UCSD-AML1 (cell line): ENCODE measurements around the gene CHIA.

Experiments
- DNase-seq: peaks from one replicate; lab custom pipeline; 2025; ENCODE audit not compliant: unreplicated experiment; lab: John Stamatoyannopoulos, UW

The CHIA gene

GRCh38 chr1:111290630-111291029 lies at the start of gene CHIA:
Gene CHIA, plus strand, starts transcription at chr1:111290851. Its CDS starts 19,617 bp downstream, at chr1:111310468.
- no peak for DNase-seq

GRCh38 chr1:111241797-111242196 lies 48.9 kb upstream of the CHIA start:
- DNase-seq: no peak

GRCh38 chr1:111242805-111243523 lies 47.7 kb upstream of the CHIA start:
- DNase-seq: no peak

GRCh38 chr1:111247125-111247838 lies 43.4 kb upstream of the CHIA start:
- DNase-seq: no peak

DNA sequence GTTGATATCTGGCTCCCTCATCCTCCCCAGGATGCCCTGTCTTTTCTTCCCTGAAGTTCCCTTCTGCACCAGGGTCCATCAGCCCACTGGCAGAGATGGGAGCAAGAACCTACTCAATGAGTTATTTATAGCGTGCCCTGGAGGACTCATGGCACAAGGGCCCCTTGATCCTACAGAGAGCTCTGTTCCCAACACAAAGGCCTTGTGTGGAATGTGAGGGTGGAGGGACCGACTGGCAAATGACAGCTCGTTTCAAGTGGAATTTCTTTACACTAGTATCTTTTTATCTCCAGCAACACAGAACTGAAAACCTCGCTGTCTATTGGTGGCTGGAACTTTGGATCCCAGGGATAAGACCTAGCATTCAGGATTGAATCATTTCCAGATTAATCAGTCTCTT lies 40.7 kb upstream of the CHIA start:
- no peak for DNase-seq

- DNase-seq: no peak
These were observed 39.1 kb upstream of the CHIA start for GRCh38 chr1:111251570-111251969.

- DNase-seq: no peak
These were observed 37.9 kb upstream of the CHIA start for GRCh38 chr1:111252786-111253185.

GRCh38 chr1:111253876-111254275 lies 36.8 kb upstream of the CHIA start:
- no peak for DNase-seq

DNA sequence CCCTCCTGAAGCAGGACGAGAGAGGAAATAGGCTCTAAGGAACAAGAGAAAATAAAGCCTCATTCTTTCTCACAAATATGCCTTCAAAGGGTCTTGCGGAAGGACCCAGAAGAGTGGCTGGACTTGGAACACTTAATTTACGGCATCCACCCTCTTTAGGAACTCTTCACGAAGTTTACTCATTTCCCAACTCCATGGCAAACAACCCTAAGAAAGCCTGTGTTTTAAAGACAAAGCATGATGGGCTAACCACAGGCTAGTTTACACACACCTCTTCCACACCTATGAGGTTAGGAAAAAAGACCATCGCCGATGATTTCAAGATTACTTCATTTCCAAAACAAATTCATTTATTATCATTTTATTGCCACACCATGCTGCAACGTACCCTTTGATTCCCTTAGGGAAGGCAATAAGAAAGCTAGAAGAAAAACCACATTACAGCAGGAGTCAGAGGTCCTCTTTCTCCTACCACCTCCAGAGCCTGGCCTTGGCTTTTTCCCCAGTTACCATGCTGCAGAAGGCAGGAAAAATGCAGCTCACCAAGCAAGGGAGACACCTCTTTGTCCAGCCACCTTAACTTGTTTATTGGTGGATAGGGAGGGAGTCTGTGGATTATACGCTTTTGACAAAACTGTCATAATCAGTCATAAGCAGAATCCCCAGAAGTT lies 33.5 kb upstream of the CHIA start:
- no peak for DNase-seq

DNA sequence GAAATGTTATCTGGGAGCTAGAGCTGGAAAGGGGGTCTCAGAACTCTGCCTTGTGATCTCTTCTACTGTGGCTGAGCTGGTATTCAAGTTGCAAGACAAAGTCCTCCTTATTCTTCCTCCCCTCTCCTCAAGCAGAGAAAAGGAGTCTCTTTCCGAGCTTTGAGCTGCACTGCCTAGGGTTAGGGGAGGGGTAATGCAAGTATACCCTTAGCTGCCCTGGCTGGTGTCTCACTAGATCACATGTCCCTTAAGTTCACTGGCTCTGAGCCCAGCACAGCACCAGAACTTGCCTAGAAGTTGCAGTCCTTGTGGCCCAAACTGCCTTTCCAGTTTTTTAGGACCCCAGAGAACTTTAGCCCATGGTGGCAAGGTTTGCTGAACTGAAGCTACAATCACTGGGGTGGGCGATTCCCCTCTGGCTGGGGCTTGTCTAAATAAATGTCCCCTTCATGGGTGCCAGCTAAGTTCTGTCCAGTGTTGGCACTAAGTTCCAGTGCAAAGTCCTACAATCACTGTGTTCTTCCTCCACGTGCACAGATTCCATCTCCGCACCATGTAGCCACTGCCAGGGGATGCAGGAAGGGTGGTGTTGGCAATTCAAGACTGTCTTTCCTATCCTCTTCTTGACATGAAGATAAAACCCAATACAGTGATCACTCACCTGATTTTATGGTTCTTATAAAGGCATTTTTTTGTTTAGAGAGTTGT lies 22.7 kb upstream of the CHIA start:
- DNase-seq: no peak

DNA sequence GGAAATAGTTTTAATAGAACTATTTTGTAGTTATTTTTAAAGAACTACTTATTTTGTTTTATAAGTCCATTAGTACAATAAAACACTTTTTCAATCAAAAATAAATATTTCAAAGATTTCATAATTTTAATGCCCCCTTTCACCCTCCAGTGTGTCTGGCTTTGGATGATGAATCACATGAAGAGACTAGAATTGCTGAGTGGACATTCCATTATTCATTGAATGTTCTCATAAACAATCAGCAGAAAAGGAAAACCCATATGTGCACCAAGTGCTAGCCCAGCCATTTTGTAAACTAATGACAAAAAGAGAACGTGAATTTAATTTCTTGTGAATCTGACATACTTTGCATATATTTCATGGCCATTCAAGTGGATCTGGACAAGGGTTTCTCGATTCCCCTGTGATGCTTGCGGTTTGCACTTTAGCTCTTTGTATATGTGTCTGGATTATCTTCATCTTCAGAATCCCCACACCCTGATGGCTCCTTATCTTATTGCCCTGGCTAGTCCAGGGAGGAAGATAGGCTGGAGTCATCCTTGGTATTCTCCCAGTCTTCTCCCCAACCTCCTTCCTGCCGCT lies 20.7 kb upstream of the CHIA start:
- no peak for DNase-seq

GRCh38 chr1:111270771-111271463 lies 19.7 kb upstream of the CHIA start:
- no peak for DNase-seq

DNA sequence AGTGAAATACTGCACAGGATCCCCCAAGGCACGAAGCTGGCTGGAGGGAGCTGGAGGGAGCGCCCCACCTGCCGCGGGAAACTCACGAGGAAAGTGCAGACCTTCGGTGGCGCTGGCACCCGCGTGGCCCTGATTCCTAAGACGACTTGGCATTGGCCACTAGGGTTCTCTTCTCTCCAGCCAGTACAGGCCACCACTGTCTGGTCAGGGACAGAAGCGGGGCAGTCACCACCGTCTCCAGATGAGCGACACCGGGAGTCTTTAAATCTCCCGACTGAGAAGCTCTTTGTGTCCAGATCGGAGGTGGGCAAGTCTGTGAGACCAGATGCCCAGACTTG lies 19.2 kb upstream of the CHIA start:
- no peak for DNase-seq

DNA sequence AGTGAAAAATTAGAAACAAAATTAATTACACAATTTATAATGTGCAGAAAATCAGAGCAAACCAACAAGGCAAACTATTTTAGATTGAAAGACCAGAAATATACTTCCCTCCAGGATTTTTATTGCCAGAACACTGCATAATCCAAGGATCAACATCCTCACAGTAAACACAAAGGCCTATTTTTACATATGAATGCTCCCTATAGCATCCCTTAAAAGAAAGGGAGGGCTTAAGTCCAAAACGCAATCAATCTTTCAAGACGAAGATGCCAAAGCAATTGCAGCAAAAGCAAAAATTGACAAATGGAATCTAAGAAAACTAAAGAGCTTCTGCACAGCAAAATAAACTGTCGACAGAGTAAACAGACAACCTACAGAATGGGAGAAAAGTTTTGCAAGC lies 18.6 kb upstream of the CHIA start:
- no peak for DNase-seq

DNA sequence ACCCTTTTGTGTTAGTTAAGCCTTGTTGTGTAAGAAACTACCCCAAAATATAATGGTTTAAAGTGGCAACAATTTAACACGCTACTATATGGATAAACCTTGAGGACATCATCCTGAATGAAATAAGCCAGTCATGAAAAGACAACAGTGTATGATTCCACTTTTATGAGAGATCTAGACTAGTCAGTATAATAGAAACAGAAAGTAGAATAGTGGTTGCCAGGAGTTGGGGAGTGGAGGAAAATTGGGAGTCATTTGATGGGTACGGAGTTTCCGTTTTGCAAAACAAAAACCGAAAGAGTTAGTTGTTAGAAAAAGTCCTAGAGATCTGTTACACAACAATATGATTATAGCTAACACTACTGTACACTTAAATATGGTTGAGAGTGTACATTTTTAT lies 16.0 kb upstream of the CHIA start:
- no peak for DNase-seq

- no peak for DNase-seq
These were observed 15.6 kb upstream of the CHIA start for GRCh38 chr1:111275079-111275478.

- DNase-seq: no peak
These were observed 14.7 kb upstream of the CHIA start for GRCh38 chr1:111275780-111276433.

- DNase-seq: no peak
These were observed 11.5 kb upstream of the CHIA start for GRCh38 chr1:111279144-111279543.

GRCh38 chr1:111280267-111280666 lies 10.4 kb upstream of the CHIA start:
- no peak for DNase-seq

GRCh38 chr1:111281411-111281810 lies 9.2 kb upstream of the CHIA start:
- DNase-seq: no peak
